H1 (cell line): ENCODE results near the gene HAS3. TPM values are rescaled to one million over a fixed set of nuclear protein-coding genes. Genes with fewer than 3 reads are reported as not detected.

Experiments
- CTCF ChIA-PET: fragments of 300-600 bp; sonication (Branson Sonifier 250); formaldehyde crosslinking; loops from one replicate; lab custom pipeline; 2021; ENCODE audit not compliant: partially characterized antibody; lab: Charles Lee
- POLR2A ChIA-PET: fragments of 300-600 bp; sonication (Branson Sonifier 250); formaldehyde crosslinking; loops from one replicate; lab custom pipeline; 2021; ENCODE audit warnings: inconsistent platforms; ENCODE audit not compliant: partially characterized antibody; lab: Charles Lee
- DNase-seq, 2 experiments: peaks; one replicate each; pipeline versions ENCODE4 v3.0.0 to v3.0.0-alpha.2; 2010 to 2022; ENCODE audit warnings: low spot score in 2 of 2, low read depth in 1 of 2, mixed read lengths in 1 of 2
- FAIRE-seq: peaks from 2 replicates; lab custom pipeline; 2011; peaks lifted over from hg19 to GRCh38; lab: Jason Lieb, UNC
- H2AFZ ChIP-seq: 2 replicates; pipeline ENCODE4 v1.8.1; 2012; ENCODE audit warnings: low read length, inconsistent platforms
- H2AK5ac ChIP-seq: 2 replicates; pipeline ENCODE4 v1.6.1; 2013; ENCODE audit warnings: low read depth, low read length
- H2BK120ac ChIP-seq: replicated peaks from 2 replicates; pipeline ENCODE3; 2013; ENCODE audit warnings: low read depth, low read length, inconsistent platforms
- H2BK12ac ChIP-seq: 2 replicates; pipeline ENCODE4 v1.6.1; 2013; ENCODE audit warnings: low read depth, low read length
- H2BK15ac ChIP-seq: 2 replicates; pipeline ENCODE4 v1.6.1; 2013; ENCODE audit warnings: low read length
- H2BK20ac ChIP-seq: 2 replicates; pipeline ENCODE4 v1.6.1; 2013; ENCODE audit warnings: low read length
- H2BK5ac ChIP-seq: 2 replicates; pipeline ENCODE4 v1.6.1; 2013; ENCODE audit warnings: low read depth, low read length
- H3K14ac ChIP-seq: 2 replicates; pipeline ENCODE4 v1.6.1; 2013; ENCODE audit warnings: inconsistent platforms; ENCODE audit not compliant: insufficient read length
- H3K18ac ChIP-seq: 2 replicates; pipeline ENCODE4 v1.6.1; 2013; ENCODE audit warnings: low read length; ENCODE audit errors: extremely low read depth
- H3K23ac ChIP-seq: 2 replicates; pipeline ENCODE4 v1.6.1; 2013; ENCODE audit warnings: inconsistent platforms; ENCODE audit not compliant: insufficient read length
- H3K23me2 ChIP-seq: 2 replicates; pipeline ENCODE4 v1.6.1; 2013; ENCODE audit warnings: low read depth, low read length
- H3K27ac ChIP-seq: 2 replicates; pipeline ENCODE4 v1.6.1; 2011; ENCODE audit warnings: low read depth, low read length, inconsistent platforms
- H3K27me3 ChIP-seq, 4 experiments: replicated peaks in 1 of 4; 1 replicate in 1 of 4; 2 replicates in 3 of 4; pipeline versions ENCODE4 v1.6.1 to v1.8.1; 2011 to 2013; ENCODE audit warnings: low read length in 3 of 4, mild to moderate bottlenecking in 3 of 4, inconsistent platforms in 2 of 4, mixed read lengths in 2 of 4, moderate library complexity in 1 of 4; ENCODE audit not compliant: control insufficient read depth in 3 of 4, insufficient read depth in 3 of 4; ENCODE audit errors: extremely low read depth in 1 of 4
- H3K36me3 ChIP-seq, 4 experiments: 2 replicates each; pipeline versions ENCODE4 v1.6.1 to v1.8.1; 2011 to 2013; ENCODE audit warnings: mild to moderate bottlenecking in 4 of 4, low read length in 3 of 4, moderate library complexity in 2 of 4, control low read depth in 1 of 4, inconsistent platforms in 1 of 4; ENCODE audit not compliant: insufficient read depth in 4 of 4, control insufficient read depth in 2 of 4
- H3K4ac ChIP-seq: replicated peaks from 2 replicates; pipeline ENCODE3; 2013; ENCODE audit warnings: low read length, low read depth, mixed read lengths, inconsistent platforms; ENCODE audit not compliant: insufficient read length
- H3K4me1 ChIP-seq, 4 experiments: replicated peaks in 1 of 4; 1 replicate in 1 of 4; 2 replicates in 3 of 4; pipeline versions ENCODE4 v1.6.1 to v1.8.1; 2011 to 2013; ENCODE audit warnings: low read length in 3 of 4, inconsistent platforms in 2 of 4, mixed read lengths in 1 of 4; ENCODE audit not compliant: insufficient read depth in 4 of 4, control insufficient read depth in 3 of 4
- H3K4me2 ChIP-seq, 2 experiments: 2 replicates each; pipeline versions ENCODE4 v1.6.1 to v1.8.1; 2011 to 2013; ENCODE audit warnings: low read depth in 2 of 2, low read length in 2 of 2, control low read depth in 1 of 2, inconsistent platforms in 1 of 2, mild to moderate bottlenecking in 1 of 2; ENCODE audit not compliant: insufficient read depth in 1 of 2
- H3K4me3 ChIP-seq, 4 experiments: fragments of 200-600, 300-600 bp in 1 of 4; sonication (generic), shearing (Covaris generic), sonication (Bioruptor Twin) in 1 of 4; 2 replicates each; pipeline versions ENCODE4 v1.5.1 to v1.8.1; 2011 to 2016; ENCODE audit warnings: low read length in 4 of 4, low read depth in 3 of 4, control low read depth in 2 of 4, inconsistent platforms in 2 of 4, mild to moderate bottlenecking in 2 of 4, mixed read lengths in 1 of 4, moderate library complexity in 1 of 4; ENCODE audit not compliant: insufficient read depth in 2 of 4; ENCODE audit errors: extremely low read depth in 1 of 4
- H3K56ac ChIP-seq: replicated peaks from 2 replicates; pipeline ENCODE3; 2013; ENCODE audit warnings: low read depth, mild to moderate bottlenecking, mixed read lengths, low read length, inconsistent platforms; ENCODE audit not compliant: insufficient read length
- H3K79me1 ChIP-seq: 2 replicates; pipeline ENCODE4 v1.6.1; 2013; ENCODE audit warnings: low read depth, low read length, control low read depth
- H3K79me2 ChIP-seq, 2 experiments: 2 replicates each; pipeline versions ENCODE4 v1.6.1 to v1.8.1; 2012 to 2013; ENCODE audit warnings: low read length in 2 of 2, mild to moderate bottlenecking in 2 of 2, inconsistent platforms in 1 of 2; ENCODE audit not compliant: insufficient read depth in 2 of 2, control insufficient read depth in 1 of 2
- H3K9ac ChIP-seq, 4 experiments: replicated peaks in 1 of 4; 1 replicate in 1 of 4; 2 replicates in 3 of 4; pipeline versions ENCODE4 v1.6.1 to v1.8.1; 2011 to 2013; ENCODE audit warnings: low read depth in 3 of 4, low read length in 3 of 4, control low read depth in 2 of 4, mild to moderate bottlenecking in 2 of 4, moderate library complexity in 2 of 4, inconsistent platforms in 1 of 4; ENCODE audit errors: extremely low read depth in 1 of 4
- H3K9me3 ChIP-seq, 2 experiments: 2 replicates each; pipeline versions ENCODE4 v1.6.1 to v1.8.1; 2012 to 2013; ENCODE audit warnings: mild to moderate bottlenecking in 2 of 2, moderate library complexity in 2 of 2, control low read depth in 1 of 2, inconsistent platforms in 1 of 2, low read depth in 1 of 2, low read length in 1 of 2, mixed read lengths in 1 of 2; ENCODE audit not compliant: insufficient read depth in 2 of 2
- H4K20me1 ChIP-seq, 2 experiments: replicated peaks in 1 of 2; 2 replicates each; pipeline versions ENCODE3 to v1.8.1; 2011 to 2013; ENCODE audit warnings: inconsistent platforms in 2 of 2, low read length in 2 of 2, mild to moderate bottlenecking in 1 of 2; ENCODE audit not compliant: insufficient read depth in 2 of 2, control insufficient read depth in 1 of 2
- H4K5ac ChIP-seq: 2 replicates; pipeline ENCODE4 v1.6.1; 2013; ENCODE audit warnings: low read length, low read depth, mixed read lengths, inconsistent platforms; ENCODE audit not compliant: insufficient read length
- H4K8ac ChIP-seq: 2 replicates; pipeline ENCODE4 v1.8.0; 2013; ENCODE audit warnings: mild to moderate bottlenecking, moderate library complexity, low read length, inconsistent platforms; ENCODE audit not compliant: insufficient read depth; ENCODE audit errors: extremely low read depth
- H4K91ac ChIP-seq: replicated peaks from 2 replicates; pipeline ENCODE3; 2013; ENCODE audit warnings: low read length, mixed read lengths, inconsistent platforms; ENCODE audit not compliant: insufficient read length
- BRCA1 ChIP-seq: IDR thresholded peaks from 2 replicates; pipeline ENCODE4 v1.6.1; 2012; ENCODE audit warnings: low read depth, low read length, improper control_type of control experiment
- KDM1A ChIP-seq: fragments of 200-600, 300-600 bp; sonication (generic); IDR thresholded peaks from 2 replicates; pipeline ENCODE4 v1.7.1; 2016; ENCODE audit warnings: mild to moderate bottlenecking, low read length, borderline replicate concordance
- NANOG ChIP-seq: IDR thresholded peaks from 2 replicates; pipeline ENCODE4 v1.6.1; 2011; ENCODE audit warnings: low read length, low read depth, mild to moderate bottlenecking, inconsistent platforms; ENCODE audit not compliant: insufficient read depth, poor library complexity, severe bottlenecking
- POLR2A ChIP-seq, 2 experiments: IDR thresholded peaks; 1 replicate in 1 of 2; 2 replicates in 1 of 2; pipeline ENCODE4 v1.6.1; 2011; ENCODE audit warnings: low read depth in 2 of 2, low read length in 2 of 2, mild to moderate bottlenecking in 2 of 2; ENCODE audit errors: control extremely low read depth in 1 of 2
- RAD21 ChIP-seq, 2 experiments: IDR thresholded peaks in 1 of 2; conservative IDR thresholded peaks in 1 of 2; 2 replicates each; pipeline ENCODE4 v1.6.1; 2011; ENCODE audit warnings: low read depth in 2 of 2, low read length in 2 of 2, improper control_type of control experiment in 1 of 2, inconsistent platforms in 1 of 2, mild to moderate bottlenecking in 1 of 2, moderate library complexity in 1 of 2
- RNF2 ChIP-seq: fragments of 200-900, 300-1000 bp; sonication (generic); IDR thresholded peaks from 2 replicates; pipeline ENCODE4 v1.7.1; 2016; ENCODE audit warnings: borderline replicate concordance, low read depth, mild to moderate bottlenecking, antibody characterized with exemption, low read length; ENCODE audit not compliant: poor library complexity, severe bottlenecking; ENCODE audit errors: missing control alignments
- SAP30 ChIP-seq: fragments of 300-600 bp; sonication (generic); IDR thresholded peaks from 2 replicates; pipeline ENCODE4 v1.7.1; 2012; ENCODE audit warnings: low read length, moderate library complexity, mild to moderate bottlenecking, inconsistent platforms; ENCODE audit not compliant: insufficient read depth, insufficient replicate concordance
- SP4 ChIP-seq: IDR thresholded peaks from 2 replicates; pipeline ENCODE4 v1.6.1; 2012; ENCODE audit warnings: low read length, inconsistent platforms
- TAF7 ChIP-seq: optimal IDR thresholded peaks from 2 replicates; pipeline ENCODE3; 2011; ENCODE audit warnings: low read depth, mild to moderate bottlenecking, inconsistent platforms, low read length, moderate library complexity, borderline replicate concordance
- USF2 ChIP-seq: IDR thresholded peaks from 2 replicates; pipeline ENCODE4 v1.6.1; 2011; ENCODE audit warnings: low read length, improper control_type of control experiment
- WGBS, 2 experiments: shearing (Covaris generic) in 1 of 2; methylation state at CpG; one replicate each; pipeline versions ENCODE4 v1.1.6 to v1.1.7; 2013 to 2015; ENCODE audit warnings: low lambda C conversion rate in 2 of 2, mixed read lengths in 2 of 2, inconsistent platforms in 1 of 2, low coverage in 1 of 2, missing lambda C conversion rate in 1 of 2; ENCODE audit not compliant: insufficient replicate concordance in 2 of 2, insufficient coverage in 1 of 2, insufficient read length in 1 of 2; ENCODE audit errors: extremely low coverage in 1 of 2, missing lambda C conversion rate in 1 of 2; 5-methylcytosine and 5-hydroxymethylcytosine counted together
- polyA plus RNA-seq, 7 experiments: library from polyadenylated mRNA; depleted of rRNA in 3 of 7; stranded (reverse) in 5 of 7; unstranded in 2 of 7; fragments of >200 nt in 5 of 7; fragments of 200-250 nt in 2 of 7; gene quantifications; 1 replicate in 5 of 7; 2 replicates in 1 of 7; 4 replicates in 1 of 7; pipeline versions ENCODE4 v1.2.1 to v1.2.3, GENCODE V29; 2011 to 2013; ENCODE audit warnings: missing spikeins in 2 of 7, mixed read lengths in 2 of 7
- total RNA-seq: library from RNA; stranded (reverse); fragmentation: NEBNext Ultra II Directional; extraction: Animal tissue kit (Norgen Biotek cat#: 25700); gene quantifications from 2 replicates; pipeline ENCODE4 v1.2.1, GENCODE V29; 2021

HAS3 gene
- total and polyA plus RNA-seq, 2 of the 8 experiments (the other 6 are each of a cell fraction or from before 2014, with no cell fraction given), result 32.1 to 69.6 TPM

GRCh38 chr16:69064124-69064763 is 41.2 kb upstream of the HAS3 start:
- Histone ChIP-seq H3K79me2 (no peaks in the 10 kb centered on the region), H4K8ac (no peak overlapping the region), H3K18ac (no peak overlapping the region; the same call in 1 of the 2 replicates), H3K56ac (no peak overlapping the region), H2AK5ac (no peak overlapping the region), H2BK20ac (peak overlapping the region; percentile 24; the same call in 1 of the 2 replicates), H4K5ac (no peak overlapping the region), H2BK120ac (no peak overlapping the region), H2BK12ac (no peak overlapping the region), H3K14ac (no peak overlapping the region), H3K4me3 (no peak overlapping the region), H3K27me3 (no peaks in the 10 kb centered on the region), H2BK15ac (no peak overlapping the region), H3K9me3 (no peaks in the 10 kb centered on the region), H3K36me3 (no peaks in the 10 kb centered on the region), H3K79me1 (no peaks in the 10 kb centered on the region), H2AFZ (no peak overlapping the region), H3K23me2 (no peaks in the 10 kb centered on the region), H2BK5ac (no peak overlapping the region), H4K20me1 (no peaks in the 10 kb centered on the region), H3K27ac (no peak overlapping the region), H3K4me1 (peaks cover 5 to 13% (median 12%) of the 10 kb centered on the region in 4 experiments), H3K4ac (no peak overlapping the region), H3K9ac (no peak overlapping the region), H3K4me2 (peak overlapping the region in 1 of 2 experiments; percentile 2; a peak in 1 of 4 replicates), H4K91ac (no peak overlapping the region), H3K23ac (no peak overlapping the region)
- ChIA-PET CTCF (interaction anchor here (0.6 to 2.9 kb wide), 5 partner anchors 9 to 224 kb away, joined by 3 to 12 read pairs (median 4); partner anchors contain the start of genes CHTF8, HAS3 and UTP4), POLR2A (interaction anchor here (0.5 to 2.4 kb wide), 2 partner anchors 14 to 1650 kb away, joined by 3 to 7 read pairs; no protein-coding TSS in a partner anchor)
- FAIRE-seq (no peak), DNase-seq (no peak)
- 94% methylated on average over 2 of the region's 2 CpGs; no CpG with 5 or more reads in 1 of the 2 experiments for WGBS, 2 experiments
- TF ChIP-seq SP4 (no peak), BRCA1 (no peak), POLR2A (IDR thresholded peaks at IDR 0.05; ENCODE audit: control extremely low read depth in 1 of 2, low read depth in 2 of 2, low read length in 2 of 2) (no peak), TAF7 (no peak), NANOG (no peak), RNF2 (no peak), SAP30 (no peak), USF2 (no peak), RAD21 (IDR thresholded peaks at IDR 0.05 in 1 of 2, conservative IDR thresholded peaks at IDR 0.05 in 1 of 2; ENCODE audit: low read depth in 2 of 2, low read length in 2 of 2) (no peak), KDM1A (no peak)
